Stimulated activated CD4-positive, alpha-beta T cell treated with anti-CD3 and anti-CD28 coated beads, Interleukin-15, amount 100 ng/mL, for 24 hours (primary cell): ENCODE data around the gene ZNF480.
"Not testable (repeated sequence)": the region's sequence is repeated elsewhere in the genome, so short reads cannot be mapped to it uniquely, and the experiment has no call there.

Experiments used
- DNase-seq: peaks from one replicate; pipeline ENCODE4 v3.0.0-alpha.2; 2020

ZNF480 gene

DNA sequence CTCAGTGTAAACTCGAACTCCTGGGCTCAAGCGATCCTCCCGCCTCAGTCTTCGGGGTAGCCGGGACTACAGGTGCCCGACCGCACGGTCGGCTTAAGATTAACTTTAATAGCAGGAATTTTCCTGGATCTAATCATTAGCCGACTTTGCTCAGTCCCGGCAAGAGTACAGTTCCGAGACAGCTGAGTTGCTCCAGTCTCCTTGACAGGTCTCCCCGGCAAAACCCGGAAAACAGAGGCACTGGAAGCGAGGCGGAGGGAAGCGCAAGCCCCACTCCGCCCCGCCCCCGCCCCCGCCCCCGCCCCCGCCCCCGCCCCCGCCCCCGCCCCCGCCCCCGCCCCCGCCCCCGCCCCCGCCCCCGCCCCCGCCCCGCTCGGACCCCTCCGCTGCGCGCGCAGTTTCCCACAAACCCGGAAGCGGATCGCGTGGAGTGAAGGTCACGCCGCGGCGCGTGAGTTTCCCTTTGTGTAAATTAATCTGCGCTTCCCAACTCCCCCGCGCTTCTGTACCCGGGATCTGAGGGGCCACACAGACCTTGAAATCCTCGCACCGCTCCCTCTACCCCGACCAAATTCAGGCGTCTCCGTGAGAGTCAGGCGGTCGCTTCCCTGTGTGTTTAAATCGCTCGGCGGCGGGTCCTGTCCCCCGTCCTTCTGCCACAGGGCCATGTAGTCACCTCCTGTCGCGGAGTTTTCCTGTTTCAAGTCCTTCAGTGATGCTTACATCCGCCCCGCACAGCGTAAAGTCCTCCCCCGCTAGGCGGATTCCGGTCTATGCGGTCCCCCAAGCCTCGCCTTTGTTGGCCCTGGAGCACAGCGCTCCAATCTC, at the start of gene ZNF480:
TSS of gene ZNF480 (plus strand) at position 397 of the 828 bp plus-strand sequence. CDS start 3,244 bp downstream, outside the sequence.
- DNase-seq, result peak; percentile 76

GRCh38 chr19:52248241-52248640, 48.7 kb upstream of the ZNF480 start:
- peak; percentile 71 for DNase-seq

DNA sequence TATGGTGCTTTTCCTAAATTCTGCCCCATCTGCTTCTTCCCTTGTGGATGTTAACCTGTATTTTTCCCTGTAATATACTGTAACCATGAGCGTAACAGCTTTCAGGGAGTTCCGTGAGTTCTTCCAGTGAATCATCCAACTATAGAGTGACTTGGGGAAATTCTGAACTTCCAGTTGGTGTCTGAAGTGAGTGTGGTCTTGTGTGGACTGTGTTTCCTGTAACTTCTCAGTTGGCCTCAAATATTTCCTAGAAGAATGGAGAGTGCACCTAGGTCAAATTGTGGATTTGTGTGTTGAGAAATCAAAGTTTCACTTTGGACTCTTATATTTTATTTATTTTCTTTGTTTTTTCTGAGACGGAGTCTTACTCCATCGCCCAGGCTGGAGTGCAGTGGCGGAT, 38.5 kb upstream of the ZNF480 start:
- DNase-seq, result no peak

DNA sequence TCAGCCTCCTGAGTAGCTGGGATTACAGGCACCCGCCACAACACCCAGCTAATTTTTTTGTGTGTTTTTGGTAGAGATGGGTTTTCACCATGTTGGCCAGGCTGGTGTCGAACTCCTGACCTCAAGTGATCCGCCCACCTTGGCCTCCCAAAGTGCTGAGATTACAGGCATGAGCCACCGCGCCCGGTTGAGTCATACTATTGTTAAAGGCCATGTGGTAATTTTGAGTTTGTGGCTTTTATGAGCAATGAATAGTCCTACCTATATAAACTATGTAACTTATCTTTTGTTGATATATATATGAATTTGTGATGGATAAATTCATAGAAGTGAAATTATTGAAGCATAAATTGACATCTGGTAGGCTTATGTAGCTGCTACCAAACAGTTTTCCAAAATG, 31.4 kb upstream of the ZNF480 start:
- peak; percentile 19 for DNase-seq

DNA sequence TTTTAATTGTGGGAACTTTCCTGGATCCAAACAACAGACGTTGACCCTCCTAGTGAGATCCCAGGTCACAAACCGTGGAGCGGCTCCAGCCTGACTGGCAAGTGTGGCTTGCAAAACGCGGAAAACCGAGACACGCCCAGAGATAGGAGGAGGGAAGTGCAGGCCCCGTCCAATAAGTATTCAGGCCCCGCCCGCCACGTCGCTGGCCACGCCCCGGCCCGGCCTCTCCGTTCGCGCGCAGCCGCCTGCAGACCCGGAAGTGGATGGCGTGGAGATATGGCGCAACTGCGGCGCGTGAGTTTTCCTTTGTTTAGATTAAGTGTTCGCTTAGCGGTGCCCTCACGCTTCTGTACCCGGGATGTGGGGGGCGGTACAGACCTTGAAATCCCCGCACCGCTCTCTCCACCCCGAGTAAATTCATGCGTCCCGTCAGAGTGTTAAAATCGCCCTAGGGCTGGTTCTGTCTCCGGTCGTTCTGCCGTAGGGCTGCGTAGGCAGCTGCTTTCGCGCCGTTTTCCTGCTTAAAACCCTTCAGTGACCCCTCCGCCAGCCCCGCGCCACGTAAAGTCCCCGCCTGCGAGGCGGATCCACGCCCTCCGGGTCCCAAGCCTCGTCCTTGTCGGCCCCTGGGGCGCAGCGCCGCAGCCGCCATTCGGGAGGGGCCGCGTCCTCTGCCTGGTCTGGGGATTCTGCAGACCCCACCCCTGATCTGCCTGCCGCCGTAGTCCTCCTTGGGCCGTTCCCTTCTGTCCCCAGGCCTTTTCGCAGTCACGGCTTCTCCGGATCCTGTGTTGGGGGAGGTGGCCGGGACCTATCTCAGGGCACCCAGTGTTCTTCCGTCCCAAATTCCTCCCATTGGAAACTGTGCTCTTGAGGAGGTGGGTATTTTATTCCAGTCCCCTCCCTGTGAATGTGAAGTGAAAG, 27.4 kb upstream of the ZNF480 start, which contains the start of gene ZNF766:
TSS of gene ZNF766 (plus strand) at position 250 of the 924 bp plus-strand sequence. CDS start at position 277, 27 bp downstream.
- peak; percentile 99 for DNase-seq

DNA sequence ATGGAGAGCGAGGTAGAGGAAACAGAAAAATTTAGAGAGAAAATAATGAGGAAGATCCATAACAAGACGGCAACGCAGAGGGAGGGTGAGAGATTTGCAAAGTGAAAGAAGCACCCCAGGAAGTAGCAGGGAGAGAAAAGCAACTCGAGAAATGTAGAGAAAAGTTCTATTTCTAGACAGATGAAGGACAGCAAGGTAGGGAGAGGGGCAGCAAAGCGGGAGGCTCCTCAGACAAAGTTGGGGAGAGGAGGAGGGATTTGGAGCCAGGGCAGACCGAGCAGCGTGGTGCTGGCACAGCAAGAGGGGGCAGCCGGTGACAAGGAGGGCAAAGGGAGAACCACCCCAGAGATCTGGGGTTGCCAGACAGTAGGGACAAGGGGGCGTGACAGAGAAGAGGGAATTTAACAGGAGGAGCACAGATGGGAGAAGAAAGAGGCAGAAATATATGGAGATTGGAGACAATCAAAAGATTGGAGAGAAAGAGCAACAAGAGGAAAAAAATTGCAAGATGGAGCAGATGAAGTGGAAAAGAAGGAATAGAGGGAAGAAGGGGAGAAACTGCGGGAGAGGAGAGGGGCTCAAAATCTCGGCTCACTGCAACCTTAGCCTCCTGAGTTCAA, 26.6 kb upstream of the ZNF480 start:
- peak; percentile 15 for DNase-seq

DNA sequence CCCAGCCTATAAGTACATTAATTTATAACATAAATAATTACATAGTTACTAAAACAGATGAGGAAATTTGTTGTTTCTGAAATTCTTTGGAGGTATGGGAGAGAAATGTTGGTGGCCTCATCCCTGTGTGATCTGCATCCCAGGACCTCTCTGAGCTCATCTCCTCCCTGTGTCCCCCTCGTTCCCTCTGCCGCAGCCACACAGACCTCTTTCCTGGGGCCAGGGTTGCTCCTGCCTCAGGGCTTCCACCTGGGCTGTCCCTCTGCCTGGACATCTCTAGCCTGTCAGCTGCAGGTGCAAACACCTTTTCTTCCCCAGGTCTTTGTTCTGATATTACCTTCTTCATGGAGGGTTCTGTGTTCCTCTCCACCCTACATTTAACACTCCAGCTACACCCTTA, 23.7 kb upstream of the ZNF480 start:
- no peak for DNase-seq

DNA sequence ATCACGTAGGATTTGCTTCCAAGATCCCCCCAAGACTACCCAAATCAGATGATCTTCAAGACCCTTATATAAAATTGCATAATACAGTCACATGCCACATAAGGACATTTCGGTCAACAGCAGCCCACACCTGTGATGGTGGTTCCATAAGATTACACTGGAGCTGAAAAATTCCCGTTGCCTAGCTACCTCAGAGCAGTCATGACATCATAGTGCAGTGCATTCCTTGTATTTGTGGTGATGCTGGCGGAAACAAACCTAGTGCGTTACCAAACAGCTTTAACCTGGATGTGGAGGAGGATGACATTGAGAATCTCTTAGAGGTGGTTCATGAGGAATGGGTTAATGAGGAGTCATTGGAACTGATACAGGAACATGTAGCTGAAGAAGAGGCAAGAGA, 22.8 kb upstream of the ZNF480 start:
- DNase-seq, result no peak

GRCh38 chr19:52275988-52276387, 21.0 kb upstream of the ZNF480 start:
- no peak for DNase-seq

DNA sequence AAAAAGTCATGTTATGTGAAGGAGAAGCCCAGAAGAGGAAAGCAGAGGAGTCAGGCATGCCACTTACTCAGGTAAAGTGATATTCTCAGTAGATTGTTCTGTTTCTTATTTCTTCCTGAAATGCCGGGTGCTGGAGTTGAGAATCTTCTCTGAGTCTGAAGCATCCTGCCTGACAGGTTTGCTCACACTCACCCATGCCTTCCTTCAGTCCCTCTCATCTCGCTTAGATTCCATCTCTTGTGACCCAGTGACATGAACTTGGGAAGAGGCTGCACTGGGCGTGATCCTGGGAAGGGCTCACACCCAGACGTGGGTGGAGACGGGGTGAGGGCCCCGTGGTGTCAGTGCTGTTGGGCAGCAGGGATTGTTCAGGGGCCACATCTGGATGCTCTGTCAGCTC, 19.5 kb upstream of the ZNF480 start:
- DNase-seq, result no peak

- DNase-seq, result no peak
Observed at GRCh38 chr19:52286256-52286655, 10.7 kb upstream of the ZNF480 start.

DNA sequence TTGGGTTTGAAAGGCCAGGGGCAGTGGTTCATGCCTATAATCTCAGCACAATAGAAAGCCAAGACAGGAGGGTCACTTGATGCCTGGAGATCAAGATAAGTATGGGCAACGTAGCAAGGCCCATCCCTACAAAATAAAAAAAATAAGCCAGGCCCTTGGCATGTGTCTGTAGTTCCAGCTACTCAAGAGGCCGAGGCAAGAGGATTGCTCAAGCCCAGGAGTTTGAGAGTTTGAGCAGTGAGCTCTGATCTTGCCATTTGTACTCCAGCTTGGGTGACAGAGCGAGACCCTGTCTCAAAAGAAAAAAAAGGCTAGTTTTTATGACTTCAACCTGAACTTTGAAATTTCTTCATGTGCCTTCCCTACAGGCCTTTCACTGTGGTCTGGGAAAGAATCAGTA, 5.2 kb upstream of the ZNF480 start:
- DNase-seq, result no peak

GRCh38 chr19:52292946-52293345, 4.0 kb upstream of the ZNF480 start:
- DNase-seq, result not testable (repeated sequence)

DNA sequence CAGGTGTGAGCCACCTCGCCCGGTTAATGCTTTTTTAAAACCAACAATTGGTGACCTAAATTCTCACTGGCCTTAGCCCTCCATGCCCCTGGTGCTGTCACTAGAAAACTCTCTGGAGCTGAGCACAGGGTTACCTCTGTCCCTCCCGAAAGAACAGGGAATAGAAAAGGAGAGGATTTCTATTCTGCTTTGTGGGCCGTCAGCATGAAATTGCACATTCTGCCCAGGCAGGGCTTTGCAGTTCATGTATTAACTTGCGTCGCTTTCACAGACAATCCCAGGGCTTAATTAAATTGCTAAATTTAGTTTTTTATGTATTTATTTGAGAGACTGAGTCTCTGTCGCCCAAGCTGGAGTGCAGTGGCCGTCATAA, 583 bp upstream of the ZNF480 start:
- no peak for DNase-seq

GRCh38 chr19:52297601-52298364, 814 bp downstream of the ZNF480 start:
- DNase-seq, result no peak

DNA sequence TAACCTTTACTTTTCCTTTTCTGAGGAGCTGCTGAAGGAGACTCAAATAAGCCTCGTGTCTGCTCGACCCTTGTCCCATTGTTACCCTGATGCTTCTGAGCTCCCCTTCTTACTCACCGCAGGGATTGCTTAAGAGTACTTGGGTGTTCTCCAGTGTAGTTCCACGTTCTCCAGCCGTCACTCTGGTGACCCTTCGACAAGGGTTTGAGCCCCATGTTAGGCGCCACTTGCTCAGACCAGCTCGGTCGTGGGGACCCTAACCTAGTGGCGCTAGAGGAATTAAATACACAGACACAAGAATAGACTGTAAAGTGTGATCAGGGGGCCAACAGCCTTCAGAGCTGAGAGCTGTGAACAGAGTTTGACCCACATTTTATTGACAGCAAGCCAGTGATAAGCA, 10.3 kb downstream of the ZNF480 start:
- DNase-seq, result peak; percentile 4

- DNase-seq, result no peak
Observed at GRCh38 chr19:52322429-52322828, 25.5 kb downstream of the ZNF480 start.

GRCh38 chr19:52331757-52332156, 34.8 kb downstream of the ZNF480 start:
- no peak for DNase-seq

GRCh38 chr19:52335768-52336116, 38.8 kb downstream of the ZNF480 start:
- DNase-seq, result no peak

- peak; percentile 91 for DNase-seq
Observed at GRCh38 chr19:52336117-52336790, 39.3 kb downstream of the ZNF480 start, which contains the start of gene ZNF610. ZNF610 (plus strand) TSS chr19:52336243; CDS start chr19:52349173, 12,930 bp downstream.

DNA sequence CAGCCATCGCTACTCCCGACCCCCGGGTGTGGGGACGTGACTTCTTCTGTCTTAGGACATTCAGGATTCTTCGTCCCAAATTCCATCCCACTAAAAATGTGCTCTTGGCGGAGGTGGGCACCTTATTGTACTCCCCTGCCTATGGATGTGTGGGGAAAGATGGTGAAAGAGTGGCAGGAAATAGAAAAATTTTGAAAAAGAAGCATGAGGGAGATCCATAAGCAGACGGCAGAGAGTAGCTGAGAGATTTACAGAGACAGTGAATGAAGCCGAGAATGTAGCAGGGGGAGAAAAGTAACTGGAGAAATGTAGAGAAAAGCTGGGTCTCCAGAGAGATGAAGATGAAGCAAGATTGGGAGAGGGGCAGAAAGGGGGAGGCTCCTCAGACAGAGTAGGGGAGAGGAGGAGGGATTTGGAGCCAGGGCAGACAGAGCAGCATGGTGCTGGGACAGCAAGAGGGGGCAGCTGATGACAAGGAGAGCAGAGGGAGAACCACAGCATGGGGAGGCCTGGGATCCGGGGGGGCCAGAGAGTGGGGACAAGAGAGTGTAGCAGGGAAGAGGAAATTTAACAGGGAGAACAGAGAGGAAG, 39.9 kb downstream of the ZNF480 start:
- DNase-seq, result no peak
